Transverse colon (tissue), 3 donors: ENCODE results near the gene HLA-G.

Experiments
- CTCF ChIP-seq, 5 experiments: fragments of 200-600 bp in 3 of 5; fragments of 450-650 bp in 2 of 5; sonication (generic) in 3 of 5; IDR thresholded peaks; 1 replicate in 2 of 5; 2 replicates in 3 of 5; pipeline ENCODE4 v1.5.1; 2016 to 2017; ENCODE audit warnings: antibody characterized with exemption in 5 of 5, inconsistent platforms in 3 of 5, mild to moderate bottlenecking in 2 of 5, moderate library complexity in 1 of 5
- EP300 ChIP-seq: sonication (generic); formaldehyde crosslinking; IDR thresholded peaks from one replicate; pipeline ENCODE4 v1.6.1; 2017; ENCODE audit warnings: antibody characterized with exemption, low read depth

GRCh38 chr6:29853245-29853644 lies 25.6 kb downstream of the HLA-G start:
- no peak for TF ChIP-seq CTCF (IDR thresholded peaks at IDR 0.05)
- no peak for TF ChIP-seq EP300
